ENCODE data around the gene ZNF746. TPM values are rescaled to one million over a fixed set of nuclear protein-coding genes. Genes with fewer than 3 reads are reported as not detected.
A peak's percentile ranks its signal among the peaks of the same experiment; 100 is the strongest.

The ZNF746 gene
- total and polyA plus RNA-seq, 9 of the 15 experiments (the other 6 are each of a cell fraction or from before 2014, with no cell fraction given) = 1.7 to 31.6 (median 13.3) TPM

DNA sequence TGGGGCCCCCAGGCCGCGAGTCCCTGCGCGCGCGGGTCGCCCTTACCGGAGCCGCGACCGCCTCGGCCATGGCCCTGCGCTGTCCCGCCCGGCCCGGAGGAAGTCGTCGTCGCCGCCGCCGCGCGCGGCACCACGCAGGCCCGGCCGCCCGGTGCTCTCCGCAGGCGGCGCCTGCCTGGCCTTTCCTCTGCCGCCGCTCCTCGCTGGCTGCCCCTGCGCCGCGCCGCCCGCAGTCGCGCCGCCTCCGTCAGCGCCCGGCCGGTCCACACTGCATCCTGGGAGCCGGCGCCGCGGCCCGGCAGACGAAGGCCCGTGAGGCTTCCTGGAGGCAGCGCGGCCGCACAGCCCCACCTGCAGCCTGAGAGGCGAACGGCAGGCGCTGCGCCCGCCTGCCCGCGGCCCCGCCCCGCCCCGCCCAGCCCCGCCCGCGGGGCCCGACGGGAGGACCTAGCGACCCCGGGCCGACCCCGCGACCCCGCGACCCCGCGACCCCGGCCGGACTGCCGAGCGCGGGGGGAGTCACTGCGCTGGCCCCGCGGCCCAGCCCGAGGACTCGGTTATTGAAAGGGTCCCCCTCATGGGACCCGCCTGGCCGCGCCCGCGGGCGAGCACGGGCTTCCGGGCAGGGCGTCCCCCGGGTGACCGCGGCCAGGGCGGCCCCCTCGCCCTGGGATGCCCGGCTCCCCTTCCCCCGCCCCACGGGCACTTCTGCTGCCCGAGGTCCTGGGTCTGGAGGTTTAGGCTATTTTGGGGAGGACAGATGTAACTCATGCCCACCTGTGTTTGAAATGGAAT lies at the start of gene ZNF746 (continued):
- TF ChIP-seq, protein P1, sequence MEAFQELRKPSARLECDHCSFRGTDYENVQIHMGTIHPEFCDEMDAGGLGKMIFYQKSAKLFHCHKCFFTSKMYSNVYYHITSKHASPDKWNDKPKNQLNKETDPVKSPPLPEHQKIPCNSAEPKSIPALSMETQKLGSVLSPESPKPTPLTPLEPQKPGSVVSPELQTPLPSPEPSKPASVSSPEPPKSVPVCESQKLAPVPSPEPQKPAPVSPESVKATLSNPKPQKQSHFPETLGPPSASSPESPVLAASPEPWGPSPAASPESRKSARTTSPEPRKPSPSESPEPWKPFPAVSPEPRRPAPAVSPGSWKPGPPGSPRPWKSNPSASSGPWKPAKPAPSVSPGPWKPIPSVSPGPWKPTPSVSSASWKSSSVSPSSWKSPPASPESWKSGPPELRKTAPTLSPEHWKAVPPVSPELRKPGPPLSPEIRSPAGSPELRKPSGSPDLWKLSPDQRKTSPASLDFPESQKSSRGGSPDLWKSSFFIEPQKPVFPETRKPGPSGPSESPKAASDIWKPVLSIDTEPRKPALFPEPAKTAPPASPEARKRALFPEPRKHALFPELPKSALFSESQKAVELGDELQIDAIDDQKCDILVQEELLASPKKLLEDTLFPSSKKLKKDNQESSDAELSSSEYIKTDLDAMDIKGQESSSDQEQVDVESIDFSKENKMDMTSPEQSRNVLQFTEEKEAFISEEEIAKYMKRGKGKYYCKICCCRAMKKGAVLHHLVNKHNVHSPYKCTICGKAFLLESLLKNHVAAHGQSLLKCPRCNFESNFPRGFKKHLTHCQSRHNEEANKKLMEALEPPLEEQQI (IDR thresholded peaks at IDR 0.05) = no peak
- no peak for TF ChIP-seq ZNF12 (CRISPR knock-in tag; IDR thresholded peaks at IDR 0.05)
- no peak for TF ChIP-seq SLC30A9 (CRISPR knock-in tag; IDR thresholded peaks at IDR 0.05)
- TF ChIP-seq HNRNPLL (IDR thresholded peaks at IDR 0.05; ENCODE audit: low read depth, low read length, poor library complexity, severe bottlenecking) = no peak
- peak; percentile 75 for TF ChIP-seq FIP1L1 (IDR thresholded peaks at IDR 0.05; ENCODE audit: low read depth, low read length, poor library complexity, severe bottlenecking)
- 0 out of 2 replicates have a peak, but pooled peaks have one; percentile 57 for TF ChIP-seq XRCC5 (IDR thresholded peaks at IDR 0.05; ENCODE audit: low read depth, low read length)
- TF ChIP-seq LARP7 (IDR thresholded peaks at IDR 0.05) = no peak
- no peak for TF ChIP-seq TOE1 (IDR thresholded peaks at IDR 0.05; ENCODE audit: borderline replicate concordance)
- no peak for TF ChIP-seq TOE1 (CRISPR knock-in tag; IDR thresholded peaks at IDR 0.05; ENCODE audit: borderline replicate concordance, low read depth)
- TF ChIP-seq, protein P2, sequence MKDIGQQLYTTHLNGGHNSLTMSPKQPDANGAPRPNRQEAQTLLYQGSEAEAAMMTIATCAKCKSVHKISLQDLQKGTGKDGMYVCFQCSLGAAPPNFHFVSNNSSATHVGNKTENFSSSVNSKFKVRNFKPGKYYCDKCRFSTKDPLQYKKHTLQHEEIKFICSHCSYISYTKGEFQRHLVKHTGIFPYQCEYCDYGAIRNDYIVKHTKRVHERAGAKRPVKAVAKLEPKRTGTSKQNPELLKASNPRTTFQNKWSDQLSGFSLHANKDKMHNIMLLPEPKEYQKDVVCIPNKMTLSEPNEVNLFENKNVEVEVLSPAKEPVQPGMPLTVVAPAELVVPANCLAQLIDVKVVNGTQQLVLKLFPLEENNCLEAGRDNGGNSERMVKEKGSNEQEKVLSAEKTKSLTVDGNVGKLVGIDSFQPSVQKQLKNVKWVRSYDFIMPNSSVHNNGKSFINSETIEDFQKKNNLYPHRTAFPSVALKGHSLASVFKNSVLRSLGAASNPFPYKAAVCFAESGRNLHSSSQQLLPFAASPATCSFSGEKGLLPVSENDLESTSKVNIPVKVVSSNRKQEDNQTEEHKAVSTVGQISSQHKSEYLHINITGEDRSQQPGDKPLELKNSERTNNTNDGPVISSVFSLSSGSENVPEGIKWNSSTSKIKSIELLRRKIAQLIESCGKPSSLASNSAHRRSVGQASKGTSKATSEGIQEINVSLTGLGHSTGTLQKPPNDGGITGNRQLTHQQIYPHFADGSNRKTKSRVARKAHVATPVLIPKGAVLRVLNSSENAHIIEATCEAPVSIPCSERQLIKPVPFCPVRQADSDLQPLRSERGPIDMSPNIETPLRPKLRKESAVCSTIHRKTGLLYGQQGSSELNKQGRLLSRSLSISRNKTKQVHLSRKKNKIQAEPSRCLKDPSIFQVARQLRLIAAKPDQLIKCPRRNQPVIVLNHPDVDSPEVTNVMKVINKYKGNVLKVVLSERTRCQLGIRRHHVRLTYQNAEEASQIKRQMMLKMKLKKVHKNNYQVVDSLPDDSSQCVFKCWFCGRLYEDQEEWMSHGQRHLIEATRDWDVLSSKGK (CRISPR knock-in tag; IDR thresholded peaks at IDR 0.05) = no peak
- TF ChIP-seq DDX20 (tag; IDR thresholded peaks at IDR 0.05; ENCODE audit: low read depth) = no peak
- no peak for TF ChIP-seq SMARCA5 (IDR thresholded peaks at IDR 0.05)
- no peak for TF ChIP-seq ZNF707 (CRISPR knock-in tag; conservative IDR thresholded peaks at IDR 0.05)

Data from K562 (cell line).